ENCODE results near the gene FZR1.
"Not testable (repeated sequence)": the region's sequence is repeated elsewhere in the genome, so short reads cannot be mapped to it uniquely, and the experiment has no call there.

FZR1 gene

DNA sequence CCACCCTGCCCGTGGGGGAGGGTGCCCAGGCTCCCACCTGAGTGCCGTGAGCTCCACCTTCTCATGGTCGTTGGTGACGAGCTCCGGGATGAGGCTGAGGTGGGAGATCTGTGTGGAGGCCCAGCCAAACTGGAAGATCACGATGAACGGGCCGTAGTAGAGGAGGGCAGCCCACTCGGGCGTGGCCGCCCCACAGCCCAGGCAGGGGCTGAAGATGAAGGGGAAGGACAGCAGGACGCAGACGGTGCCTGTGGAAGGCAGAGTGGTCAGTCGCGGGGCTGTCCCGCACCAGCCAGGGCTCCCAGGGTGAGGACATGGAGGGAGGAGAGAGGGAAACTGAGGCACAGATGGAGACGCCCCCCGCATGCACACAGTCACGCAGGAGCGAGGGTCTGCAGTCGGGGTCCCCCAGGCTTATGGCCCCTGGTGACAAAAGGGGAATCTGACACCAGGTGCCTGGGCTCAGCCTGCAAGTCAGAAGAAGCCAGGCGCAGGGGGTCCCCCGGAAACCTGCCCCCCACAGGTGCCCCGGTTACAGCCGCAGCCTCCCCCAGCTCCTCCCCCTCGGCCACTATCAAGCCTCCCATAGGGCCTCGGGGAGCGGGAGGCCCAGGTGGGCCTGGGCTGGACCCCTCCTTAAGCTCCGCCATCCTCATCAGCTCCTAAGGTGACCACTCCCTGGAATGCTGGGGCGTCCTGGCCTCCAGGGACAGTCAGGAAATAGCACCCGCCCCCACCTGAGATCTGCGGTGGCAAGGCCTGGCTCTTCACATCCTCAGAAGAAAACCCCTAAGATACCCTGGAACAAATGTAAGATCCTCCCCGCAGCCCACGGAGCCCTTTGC, 45.1 kb downstream of the FZR1 start:
- no peak for DNase-seq

DNA sequence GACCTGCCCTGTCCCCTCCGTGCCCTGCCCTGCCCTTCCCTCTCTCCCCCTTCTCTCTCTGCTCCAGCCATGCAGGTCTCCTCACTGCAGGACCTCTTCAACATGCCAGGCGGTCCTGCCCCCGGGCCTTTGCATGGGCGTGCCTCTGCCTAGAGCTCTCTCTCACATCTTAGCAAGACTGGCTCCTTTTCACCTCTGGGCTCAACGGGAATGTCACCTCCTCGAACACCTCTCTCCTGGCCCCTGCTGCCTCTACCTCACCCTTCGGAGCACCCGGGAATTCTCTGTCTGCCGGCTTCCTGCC, 45.6 kb downstream of the FZR1 start:
- no peak for DNase-seq

- DNase-seq: peak; percentile 63
Measured at GRCh38 chr19:3554254-3555083, 48.4 kb downstream of the FZR1 start.

- DNase-seq: no peak
Measured at GRCh38 chr19:3555653-3556422, 49.7 kb downstream of the FZR1 start.

GRCh38 chr19:3556423-3556977, 50.4 kb downstream of the FZR1 start:
- DNase-seq: no peak

DNA sequence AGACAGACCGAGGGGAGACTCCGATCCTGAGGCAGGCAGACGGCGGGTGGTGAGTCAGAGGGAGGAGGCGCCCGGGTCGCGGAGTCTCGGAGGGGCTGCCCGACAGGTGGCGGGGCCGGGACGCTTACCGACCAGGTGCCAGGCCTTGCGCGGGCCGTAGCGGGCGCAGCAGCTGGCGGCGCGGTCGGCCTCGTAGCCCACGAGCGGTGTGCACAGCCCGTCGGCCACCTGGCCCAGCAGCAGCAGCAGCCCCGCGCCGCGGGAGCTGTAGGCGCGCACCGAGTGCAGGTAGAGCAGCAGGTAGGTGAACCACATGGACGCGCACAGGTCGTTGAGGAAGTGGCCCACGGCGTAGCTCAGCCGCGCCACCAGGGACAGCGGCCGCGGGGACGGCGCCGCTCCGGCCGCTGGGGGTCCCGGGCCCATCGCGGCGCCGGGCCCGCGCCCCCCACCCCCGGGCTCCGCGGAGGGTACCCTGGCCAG, 50.9 kb downstream of the FZR1 start:
- peak; percentile 51 for DNase-seq

DNA sequence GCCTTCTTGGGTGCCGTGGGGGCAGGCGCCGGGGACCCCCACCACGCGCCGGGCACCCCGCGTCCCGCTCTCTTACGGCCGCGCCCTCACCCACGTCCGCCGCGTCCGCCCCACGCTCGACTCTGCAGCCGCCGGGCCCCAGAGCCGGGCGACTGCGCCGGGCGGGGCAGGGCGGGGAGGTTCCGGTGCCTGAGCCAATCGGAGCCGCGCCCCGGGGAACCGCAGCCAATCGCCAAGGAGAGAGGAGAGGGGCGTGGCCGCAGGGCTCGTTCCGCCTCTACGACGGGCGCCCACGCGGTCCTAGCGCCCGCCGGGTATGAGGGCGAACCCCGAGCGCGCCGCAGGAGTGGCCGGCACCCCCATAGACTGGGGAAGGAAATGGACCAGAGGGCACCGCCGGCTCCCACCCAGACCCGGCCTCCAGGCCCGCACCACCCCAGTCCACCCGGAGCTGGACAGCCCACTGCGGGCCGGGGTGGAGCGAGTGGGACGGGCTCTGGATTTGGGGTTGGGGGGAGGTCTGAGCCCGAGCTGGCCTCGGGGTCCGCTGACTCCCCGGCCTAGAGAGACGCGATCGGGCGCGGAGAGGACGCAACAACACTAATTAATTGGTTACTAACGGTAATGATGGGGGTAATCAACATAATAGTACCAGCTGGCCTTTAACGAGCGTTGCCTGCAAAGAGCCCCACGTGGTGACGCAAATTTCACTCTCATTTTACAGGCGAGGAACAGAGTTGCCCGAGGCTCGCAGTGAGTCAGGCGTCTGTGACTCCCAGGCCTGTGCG, 51.5 kb downstream of the FZR1 start, which contains the start of gene MFSD12:
MFSD12 (minus strand) TSS at position 126 of the 788 bp plus-strand sequence. CDS start 183 bp downstream, outside the sequence.
- DNase-seq: peak; percentile 95

GRCh38 chr19:3563709-3564524, 57.8 kb downstream of the FZR1 start:
- DNase-seq: no peak

GRCh38 chr19:3565139-3565538, 59.0 kb downstream of the FZR1 start:
- DNase-seq: no peak

DNA sequence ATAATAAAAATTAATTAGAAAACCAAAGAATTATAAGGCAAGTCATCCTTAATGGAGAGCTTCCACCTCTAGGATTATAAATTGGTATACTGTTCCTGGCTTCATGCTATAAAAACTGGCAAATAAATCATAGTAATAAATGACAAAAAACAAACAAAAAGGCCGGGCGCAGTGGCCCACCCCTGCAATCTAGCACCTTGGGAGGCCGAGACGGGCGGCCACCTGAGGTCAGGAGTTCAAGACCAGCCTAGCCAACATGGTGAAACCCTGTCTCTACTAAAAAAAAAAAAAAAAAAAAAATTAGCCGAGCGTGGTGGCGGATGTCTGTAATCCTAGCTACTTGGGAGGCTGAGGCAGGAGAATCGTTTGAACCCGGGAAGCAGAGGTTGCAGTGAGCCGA, 63.9 kb downstream of the FZR1 start:
- not testable (repeated sequence) for DNase-seq

DNA sequence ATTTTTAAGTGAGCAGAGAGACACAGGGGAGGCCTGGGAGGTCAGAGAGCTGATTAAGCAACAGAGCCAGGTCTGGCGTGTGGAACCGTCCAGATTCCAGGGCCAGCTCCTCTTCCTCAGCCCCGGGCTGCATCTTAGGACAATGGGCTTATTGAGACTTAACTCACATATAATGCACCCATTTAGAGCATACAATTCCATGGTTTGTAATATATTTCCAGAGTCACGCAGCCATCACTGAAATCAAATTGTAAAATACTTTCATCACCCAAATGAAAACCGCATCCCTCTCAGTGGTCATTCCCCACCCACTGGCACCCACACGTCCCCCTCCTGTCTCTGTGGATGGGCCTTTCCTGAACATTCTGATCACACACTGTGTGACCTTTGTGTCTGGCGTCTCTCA, 64.5 kb downstream of the FZR1 start:
- no peak for DNase-seq

DNA sequence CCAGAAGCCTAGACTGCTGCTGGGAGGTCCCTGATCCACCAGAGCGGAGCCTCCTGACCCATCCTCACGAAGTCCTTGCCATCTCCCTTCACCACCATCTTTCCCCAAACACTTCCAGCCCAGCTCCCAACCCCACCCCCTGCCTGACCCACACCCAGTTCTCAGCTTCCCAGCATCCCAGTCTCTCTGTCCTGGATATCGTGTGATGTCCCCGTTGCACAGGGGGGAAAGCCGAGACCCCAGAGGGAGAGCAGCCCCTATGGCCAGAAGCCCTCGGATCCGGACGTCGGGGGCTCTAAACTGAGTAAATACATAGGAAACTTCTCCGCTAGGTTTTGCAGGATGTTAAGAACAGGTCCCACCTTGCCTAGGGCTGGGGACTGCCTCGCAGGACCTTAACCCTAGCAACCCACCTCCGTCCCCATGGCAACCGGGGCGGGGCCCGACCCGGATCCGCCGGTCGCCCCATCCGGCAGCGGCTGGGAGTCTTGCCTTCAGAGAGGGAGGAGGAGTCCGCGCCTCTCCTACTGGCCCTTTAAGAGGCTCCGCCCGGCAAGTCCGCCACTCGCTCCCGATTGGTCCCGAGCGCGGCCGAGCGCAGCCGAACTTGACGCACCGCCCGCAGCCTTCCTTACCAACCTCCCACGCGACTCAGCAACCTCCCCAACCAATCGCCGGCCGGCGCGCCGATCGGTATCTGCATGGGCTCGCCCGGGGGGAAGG, 66.2 kb downstream of the FZR1 start:
- DNase-seq: peak; percentile 100

- DNase-seq: no peak
Measured at GRCh38 chr19:3572855-3573161, 66.7 kb downstream of the FZR1 start, which contains the start of gene HMG20B. Gene HMG20B, plus strand, starts transcription at chr19:3572944. Its CDS starts 366 bp downstream, at chr19:3573310.

- no peak for DNase-seq
Measured at GRCh38 chr19:3573162-3573857, 67.2 kb downstream of the FZR1 start.

DNA sequence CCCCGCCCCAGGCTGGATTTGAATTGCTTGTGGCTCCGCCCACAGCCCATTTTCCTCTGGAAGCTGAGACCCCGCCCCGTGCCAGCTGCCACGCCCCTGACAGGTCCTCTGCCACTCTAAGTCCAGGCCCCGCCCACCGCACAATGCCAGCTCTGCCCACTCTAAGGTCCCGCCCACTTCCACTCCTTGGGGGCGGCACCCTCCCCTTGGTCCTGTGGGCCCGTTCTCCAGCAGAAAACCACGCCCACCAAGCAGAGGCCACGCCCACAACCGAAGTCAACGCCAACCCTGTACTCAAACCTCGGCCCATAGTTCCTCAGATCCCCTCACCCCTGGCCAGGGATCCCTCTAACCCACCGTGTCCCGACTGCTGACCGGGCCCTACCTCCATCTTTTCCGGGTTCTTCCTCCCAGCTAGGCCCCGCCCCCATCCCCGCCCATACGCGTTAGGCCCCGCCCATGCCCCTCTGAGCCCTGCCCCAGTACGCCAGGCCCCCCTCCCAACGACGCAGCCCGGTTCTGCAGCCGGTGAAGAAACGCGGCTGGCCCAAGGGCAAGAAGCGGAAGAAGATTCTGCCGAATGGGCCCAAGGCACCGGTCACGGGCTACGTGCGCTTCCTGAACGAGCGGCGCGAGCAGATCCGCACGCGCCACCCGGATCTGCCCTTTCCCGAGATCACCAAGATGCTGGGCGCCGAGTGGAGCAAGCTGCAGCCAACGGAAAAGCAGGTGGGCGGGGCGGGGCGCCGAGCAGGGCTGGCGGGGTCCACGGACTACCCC, 67.9 kb downstream of the FZR1 start:
- peak; percentile 88 for DNase-seq

- peak; percentile 32 for DNase-seq
Measured at GRCh38 chr19:3575260-3575741, 69.2 kb downstream of the FZR1 start.

GRCh38 chr19:3575949-3576673, 70.0 kb downstream of the FZR1 start:
- DNase-seq: no peak
